Muscle of back (tissue), 11 donors: ENCODE data around the gene CRADD. TPM values are rescaled to one million over a fixed set of nuclear protein-coding genes. Genes with fewer than 3 reads are reported as not detected.
A peak's percentile ranks its signal among the peaks of the same experiment; 100 is the strongest.

ENCODE experiments used
- DNase-seq, 3 donors: peaks; one replicate each; pipeline versions ENCODE4 v3.0.0 to v3.0.0-alpha.2; 2013
- polyA plus RNA-seq, 10 donors: library from polyadenylated mRNA; unstranded; fragments of 120-200 nt; gene quantifications; one replicate each; pipeline ENCODE4 v1.2.1, GENCODE V29; 2013; ENCODE audit not compliant: insufficient read length in 10 of 10

Gene CRADD
- polyA plus RNA-seq, 10 donors, result 10.0 to 14.3 (median 12.4) TPM

DNA sequence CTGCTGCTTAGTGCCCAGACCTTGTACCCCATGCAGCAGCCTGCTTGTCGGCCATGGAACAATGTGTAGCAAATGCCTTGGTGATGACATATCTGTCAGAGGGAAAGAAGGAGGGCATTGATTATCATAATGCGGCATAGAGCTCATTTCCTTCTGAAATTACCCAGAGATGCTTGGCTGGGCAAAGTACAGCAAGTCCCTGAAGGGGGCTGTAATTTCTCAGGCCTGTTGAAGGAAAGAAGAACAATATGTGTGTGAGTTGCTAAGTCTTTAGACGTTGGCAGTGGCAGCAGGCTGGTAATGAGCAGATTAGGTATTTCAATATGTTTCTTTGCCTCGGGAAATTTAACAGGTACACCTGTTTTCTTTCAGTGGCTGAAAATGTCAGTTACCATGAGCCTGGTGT lies 128.6 kb downstream of the CRADD start:
- no peak for DNase-seq

DNA sequence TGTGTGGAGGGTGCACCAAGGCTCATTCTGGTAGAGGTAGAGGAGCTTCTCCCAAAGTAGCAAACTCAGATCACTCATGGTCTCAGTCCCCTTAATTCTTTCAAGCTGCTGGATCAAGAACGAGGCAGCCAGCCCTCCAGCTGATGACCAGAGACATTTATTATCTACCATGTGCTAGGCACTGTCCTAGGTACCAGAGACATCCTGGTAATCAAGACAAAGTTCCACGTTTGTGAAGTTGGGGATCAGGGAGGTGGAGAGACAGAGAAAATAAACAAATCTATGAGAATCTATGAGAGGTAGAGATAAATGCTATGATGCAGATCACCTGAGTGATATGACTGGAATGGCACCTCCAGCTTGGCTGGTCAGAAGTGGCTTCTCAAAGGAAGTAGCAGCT lies 130.2 kb downstream of the CRADD start:
- no peak for DNase-seq

DNA sequence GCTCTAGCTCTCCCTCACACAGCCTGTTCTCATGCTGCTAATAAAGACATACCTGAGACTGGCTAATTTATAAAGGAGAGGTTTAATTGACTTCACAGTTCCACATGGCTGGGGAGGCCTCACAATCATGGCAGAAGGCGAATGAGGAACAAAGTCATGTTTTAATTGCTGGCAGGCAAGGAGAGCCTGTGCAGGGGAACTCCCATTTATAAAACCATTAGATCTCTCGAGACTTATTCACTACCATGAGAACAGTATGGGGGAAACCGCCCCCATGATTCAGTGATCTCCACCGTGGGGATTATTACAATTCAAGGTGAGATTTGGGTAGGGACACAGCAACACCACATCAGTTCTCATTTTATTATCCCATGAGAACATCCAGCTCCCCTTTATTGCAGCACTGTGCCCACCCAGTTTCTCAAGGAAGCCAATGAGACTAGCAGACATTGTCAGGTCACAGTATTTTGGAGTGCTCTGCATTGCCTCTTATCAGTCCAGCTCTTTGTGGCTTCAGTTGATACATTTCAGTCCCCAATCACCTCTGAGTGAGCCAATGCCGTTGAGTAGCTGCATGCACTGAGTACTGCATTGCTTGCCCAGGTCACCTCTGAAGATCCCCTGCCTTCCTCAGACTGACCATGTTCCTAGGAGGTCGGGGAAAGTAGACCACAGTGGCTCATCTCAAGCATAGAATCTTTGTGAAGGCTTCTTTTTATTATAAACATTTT lies 131.2 kb downstream of the CRADD start:
- no peak for DNase-seq

DNA sequence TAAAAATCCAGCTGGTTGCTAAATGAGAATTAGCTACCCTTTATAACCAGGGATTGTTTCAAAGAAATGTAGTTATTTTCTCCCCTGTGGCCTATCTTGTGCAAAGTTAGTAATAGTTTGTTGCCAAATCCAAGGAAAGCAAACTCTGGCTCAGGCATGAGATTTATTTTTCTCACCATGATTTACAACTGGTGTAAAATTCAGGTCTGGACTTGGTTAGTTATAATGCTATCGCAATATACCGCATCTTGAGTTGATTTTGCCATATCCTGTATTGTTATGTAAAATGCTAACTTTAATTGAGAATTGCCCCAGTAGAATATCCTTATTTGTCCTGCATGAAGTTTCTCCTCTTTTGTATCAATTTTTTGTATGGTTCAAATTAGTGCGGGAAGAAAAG lies 135.5 kb downstream of the CRADD start:
- DNase-seq, result peak in 1 of 3 donors; percentile 48

DNA sequence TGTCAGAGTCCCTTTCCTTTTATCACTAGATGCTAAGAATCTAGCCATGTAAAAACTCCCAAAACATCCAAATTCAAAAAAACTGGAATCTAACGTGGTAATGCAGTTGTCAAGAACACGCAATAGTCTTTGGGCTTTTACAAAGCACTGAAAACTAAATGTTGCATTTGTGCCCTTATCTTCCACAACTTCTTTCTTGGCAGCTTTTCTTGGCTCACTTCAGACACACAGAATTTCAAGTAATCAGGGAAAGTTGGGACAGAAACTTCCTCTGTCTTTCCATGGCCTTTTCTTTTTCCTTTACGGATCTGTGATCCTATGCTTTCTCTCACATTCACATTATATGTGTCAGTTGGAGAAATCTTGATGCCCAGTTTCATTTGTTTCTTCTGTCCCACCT lies 136.0 kb downstream of the CRADD start:
- peak in 1 of 3 donors; percentile 63 for DNase-seq

DNA sequence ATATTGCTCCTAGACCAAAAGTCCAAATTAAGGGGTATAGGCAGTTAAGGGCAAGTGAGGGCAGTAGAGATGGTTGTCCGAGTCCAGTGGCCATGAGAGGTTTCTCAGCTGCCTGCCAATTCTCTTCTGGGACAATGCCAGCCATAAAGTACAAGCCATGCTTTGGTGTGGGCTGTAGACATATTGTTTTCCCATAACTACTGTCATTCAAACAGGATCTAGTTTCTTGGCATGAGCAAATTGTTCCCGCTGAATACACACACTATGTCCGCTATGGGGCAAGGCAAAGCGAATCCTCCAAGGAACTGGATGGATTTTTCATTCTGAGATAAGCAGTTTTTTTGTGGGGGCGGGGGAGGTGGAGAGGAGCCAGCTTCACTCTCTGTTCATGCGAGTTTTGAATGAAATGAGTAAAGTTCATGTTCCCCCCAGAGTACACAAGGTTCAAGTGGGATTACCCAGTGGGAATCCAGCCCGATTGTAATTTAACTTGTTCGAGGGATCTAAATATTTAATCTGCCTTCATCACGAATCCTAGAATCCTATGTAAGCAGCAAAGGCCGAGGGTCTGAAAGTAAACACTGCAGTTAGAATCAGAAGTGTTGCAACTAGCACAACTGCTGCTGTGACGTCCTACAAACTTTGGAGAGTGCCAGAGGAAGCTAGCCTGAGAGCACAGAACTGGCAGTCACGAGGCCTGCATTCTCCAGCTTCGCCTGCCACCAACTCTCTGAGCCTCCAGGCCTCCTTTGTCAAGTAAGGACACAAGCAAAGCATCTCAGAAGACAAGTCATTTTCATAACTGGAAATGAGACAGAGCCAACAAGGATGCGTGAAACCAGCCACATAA lies 137.0 kb downstream of the CRADD start:
- peak in 1 of 3 donors; percentile 79 for DNase-seq

DNA sequence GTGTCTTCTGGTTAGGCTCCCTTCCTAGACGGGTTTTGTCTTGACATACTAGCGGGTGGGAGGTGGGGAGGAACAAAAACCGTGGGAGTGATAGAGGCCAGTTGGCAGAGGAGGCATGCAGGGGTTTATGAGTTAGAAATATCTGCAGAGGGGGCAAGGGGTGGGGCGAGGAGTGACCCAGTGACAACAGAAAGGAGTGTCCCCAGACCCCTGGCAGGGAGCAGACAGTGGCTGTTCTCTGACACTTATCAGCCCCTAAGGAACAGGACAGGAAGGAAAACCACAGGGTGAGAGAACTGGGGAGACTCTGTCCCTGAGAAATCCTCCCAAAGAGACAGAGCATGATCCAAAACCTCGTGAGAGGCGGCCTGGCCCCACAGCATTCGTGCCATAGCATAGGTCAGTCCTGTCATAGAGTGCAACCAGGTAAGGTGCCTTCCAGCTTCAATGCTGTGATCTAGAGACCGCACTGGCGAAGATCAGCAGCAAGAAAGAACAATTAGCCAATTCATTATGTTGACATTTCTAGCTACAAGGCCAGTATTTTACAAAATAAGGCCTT lies 141.4 kb downstream of the CRADD start:
- DNase-seq, result no peak

DNA sequence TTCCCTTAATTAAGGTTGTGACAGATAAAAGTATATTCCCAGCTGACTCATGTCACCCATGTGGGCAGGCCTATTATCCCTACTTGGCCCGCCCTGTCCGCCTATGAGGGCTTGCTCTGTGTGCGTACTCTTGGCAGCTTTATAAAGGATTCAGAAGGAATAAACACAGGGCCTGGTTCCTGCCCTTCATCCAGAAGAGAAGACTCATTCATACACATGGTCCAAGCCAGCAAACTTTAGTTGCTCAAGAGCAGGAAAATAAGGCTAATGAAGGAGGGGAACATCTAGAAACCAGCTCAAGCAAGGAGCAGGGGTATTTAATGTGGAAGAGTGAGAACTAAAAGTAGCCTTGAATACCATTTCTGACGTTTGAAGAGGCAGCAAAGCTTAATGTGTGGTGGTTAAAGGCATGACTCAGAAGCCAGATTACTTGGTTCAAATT lies 141.9 kb downstream of the CRADD start:
- no peak for DNase-seq

DNA sequence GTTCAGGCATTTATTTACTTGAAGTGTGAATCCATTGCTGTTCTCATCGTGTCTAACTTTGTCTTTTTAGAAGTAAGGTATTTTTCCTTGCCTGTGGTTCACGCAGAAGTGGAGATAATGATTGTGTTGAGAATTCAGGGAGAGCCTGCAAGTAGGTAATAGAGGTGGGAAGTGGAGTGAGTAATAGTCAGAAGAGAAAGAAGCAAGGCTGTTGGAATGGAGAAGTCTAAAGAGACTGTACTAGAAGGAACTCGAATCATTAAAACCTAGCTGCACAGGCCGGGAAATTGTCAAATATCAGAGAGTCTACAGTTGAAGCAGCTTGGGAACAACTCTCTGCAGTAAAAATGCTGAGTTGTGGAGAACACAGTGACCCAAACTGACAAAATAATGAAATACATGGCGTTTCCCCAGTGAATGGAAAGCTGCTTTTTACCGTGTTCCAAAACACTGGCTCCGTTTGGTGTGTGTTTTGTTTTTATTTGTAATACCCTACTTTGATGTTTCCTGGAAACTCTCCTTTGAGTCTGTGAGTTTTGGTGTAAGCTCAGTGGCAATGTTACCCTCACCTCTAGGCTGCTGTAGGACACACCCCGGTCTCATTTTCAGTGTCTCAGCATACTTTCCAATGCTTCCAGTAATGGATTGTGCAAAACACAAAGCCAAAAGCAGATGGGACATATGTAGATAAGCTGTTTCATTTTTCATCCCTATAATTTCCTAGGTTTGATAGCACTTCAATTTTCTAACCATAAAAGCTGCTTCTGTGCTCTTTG lies 146.6 kb downstream of the CRADD start:
- DNase-seq, result peak in 1 of 3 donors; percentile 30

DNA sequence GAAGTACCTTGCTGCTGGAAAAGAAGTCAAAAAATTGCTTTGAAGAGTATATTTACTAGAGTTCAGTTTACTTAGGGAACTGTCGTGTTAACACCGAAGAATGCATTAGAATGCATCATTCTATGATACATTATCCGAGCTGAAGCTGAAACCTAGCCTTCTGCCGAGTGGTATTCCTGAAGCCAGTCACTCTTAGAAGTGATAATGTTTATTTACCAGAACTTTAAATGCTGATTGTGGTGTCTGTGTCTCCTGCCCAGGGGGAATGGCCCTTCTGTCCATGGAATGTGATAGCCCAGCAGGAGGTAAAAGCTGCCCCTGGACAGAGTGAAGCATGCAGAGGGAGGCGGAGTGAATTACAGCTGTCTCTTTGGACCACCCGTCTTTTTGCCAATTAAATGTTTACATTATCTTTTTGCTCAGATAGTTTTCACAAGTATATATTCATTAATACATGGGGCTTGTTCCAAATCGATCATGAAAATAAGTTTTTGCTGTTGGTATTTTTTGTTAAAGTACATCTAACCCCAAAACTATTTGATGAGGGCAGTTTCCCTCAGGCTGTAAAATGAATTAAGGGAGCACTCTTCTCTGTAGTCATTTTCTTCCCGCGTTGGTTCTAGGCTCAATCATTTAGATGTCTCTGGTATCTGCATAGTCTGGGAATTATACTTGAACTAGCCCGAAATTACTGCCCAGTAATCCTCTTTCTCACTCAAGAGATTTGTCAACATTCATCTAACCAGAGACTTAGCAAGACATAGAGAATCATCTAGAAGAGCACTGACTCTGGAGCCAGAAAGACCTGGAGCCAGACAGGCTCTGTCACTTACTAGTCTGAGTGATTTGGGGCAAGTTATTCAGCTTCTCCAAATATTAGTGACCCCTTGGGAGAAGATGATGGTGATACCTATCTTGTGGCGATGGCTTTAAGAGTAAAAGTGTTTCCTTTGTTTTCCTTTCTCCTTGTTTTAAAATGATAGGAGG lies 147.6 kb downstream of the CRADD start:
- DNase-seq, result no peak

DNA sequence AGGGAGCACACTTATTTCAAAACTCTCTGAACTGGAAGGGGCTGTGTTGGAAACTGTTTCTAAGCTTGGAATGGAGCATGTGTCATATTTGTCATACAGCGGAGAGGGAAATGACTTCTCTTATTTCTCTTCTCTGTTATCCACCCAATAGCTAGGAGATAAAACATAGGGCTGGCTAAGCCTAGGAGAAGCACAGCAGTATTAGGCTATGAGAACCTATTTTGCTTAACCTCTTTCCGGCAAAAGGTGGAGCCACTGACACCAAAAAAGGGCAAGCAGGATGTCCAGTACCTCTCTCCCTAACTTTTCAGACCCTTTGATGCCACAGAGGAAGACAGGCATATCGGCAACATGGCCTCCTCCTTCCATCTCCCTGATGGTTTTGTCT lies 148.3 kb downstream of the CRADD start:
- DNase-seq, result peak in 1 of 3 donors; percentile 72

DNA sequence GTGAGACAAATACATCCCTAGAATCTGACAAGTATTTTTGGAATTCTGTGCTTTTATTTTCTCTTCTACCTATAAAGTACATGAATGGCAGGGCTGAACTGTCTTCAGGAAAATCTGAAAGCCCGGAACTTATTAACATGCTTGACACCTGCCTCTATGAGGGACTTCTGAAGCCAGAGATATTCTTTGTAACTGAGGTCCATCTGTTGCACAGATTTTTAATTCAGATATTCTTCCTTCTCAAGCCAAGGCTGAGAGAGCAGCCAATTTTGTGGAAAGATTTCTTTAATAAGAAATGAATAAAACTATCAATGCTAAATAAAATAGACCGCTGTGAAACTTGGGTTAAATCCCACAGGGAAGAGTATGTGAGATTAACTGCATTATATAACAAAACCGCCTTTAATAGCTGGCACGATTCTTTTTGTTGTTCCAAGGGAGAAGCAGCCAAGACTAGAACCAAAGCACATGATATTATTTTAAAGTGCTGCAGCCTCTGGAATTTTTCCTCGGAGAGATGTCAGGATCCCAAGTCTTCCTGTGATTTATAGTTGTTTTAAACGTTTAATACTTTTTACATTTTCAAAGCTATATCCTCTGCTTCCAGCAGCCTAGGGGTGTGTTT lies 148.9 kb downstream of the CRADD start:
- peak; percentile 86 to 93 (median 87) for DNase-seq

DNA sequence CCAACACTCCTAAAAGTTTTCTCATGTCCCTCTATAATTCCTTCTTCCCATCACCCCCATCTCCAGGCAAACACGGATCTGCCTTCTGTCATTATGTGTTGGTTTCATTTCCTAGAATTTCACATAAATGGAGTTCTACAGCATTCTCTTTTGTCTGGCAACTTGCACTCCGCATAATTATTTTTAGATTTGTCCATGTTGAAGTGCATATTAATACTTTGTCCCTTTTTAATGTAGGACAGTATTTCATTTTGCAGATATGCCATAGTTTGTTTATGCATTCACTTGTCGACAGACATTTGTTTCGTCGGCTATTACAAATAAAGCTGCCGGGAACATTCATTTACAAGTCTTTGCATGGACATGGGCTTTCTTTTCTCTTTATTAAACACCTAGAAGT lies 150.0 kb downstream of the CRADD start:
- no peak for DNase-seq

DNA sequence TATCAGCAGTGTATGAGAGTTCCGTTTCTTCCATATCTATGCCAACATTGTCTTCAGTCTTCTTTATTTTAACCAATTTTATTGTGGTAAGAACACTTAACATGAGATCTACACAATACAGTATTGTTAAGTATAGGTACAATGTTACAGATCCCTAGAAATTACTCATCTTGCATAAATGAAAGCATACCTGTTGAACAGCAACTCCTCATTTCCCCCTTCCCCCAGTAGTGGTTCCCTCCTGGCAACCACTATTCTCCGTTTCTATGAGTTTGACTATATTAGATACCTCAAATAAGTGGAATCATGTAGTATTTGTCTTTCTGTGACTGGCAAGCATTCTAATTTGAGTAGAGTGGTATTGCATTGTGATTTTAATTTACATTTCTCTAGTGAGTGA lies 150.5 kb downstream of the CRADD start:
- no peak for DNase-seq

DNA sequence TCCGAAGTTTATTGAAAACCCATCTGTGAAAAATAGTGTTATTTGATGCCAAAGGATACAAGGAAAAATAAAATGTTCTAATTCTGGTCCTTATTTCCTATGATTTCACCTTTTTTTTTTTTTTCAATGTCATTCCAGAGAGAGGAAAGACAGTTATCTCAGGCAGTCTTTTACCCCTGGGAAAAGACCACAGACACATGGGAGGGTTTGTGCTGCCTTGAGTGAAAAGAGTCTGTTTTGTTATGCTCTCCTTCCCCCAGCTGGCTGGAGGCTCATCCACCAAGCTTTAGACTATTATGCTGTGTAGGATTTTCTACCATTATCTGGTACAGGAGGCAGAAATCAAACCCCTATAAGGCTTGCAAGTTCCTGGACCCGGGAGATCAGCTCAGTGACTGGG lies 151.8 kb downstream of the CRADD start:
- peak in 1 of 3 donors; percentile 67 for DNase-seq

DNA sequence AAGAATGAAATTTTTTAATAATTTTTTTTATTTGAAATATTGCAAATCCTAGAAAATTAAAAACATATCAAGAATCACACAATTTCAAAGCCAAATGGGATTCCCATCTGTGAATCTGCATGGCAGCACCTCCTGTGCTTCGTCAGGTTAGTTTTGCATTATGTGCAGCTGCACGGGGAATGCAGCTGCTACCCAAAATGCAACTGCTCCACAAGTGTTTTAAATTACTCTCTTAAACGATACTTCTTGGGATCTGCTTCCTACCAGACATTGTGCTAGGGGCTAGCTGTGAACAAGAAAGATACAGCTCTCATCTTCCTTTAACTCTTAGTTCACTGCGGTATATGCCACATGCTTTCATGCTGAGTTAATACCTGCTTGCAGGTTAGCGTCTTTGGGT lies 154.2 kb downstream of the CRADD start:
- no peak for DNase-seq

DNA sequence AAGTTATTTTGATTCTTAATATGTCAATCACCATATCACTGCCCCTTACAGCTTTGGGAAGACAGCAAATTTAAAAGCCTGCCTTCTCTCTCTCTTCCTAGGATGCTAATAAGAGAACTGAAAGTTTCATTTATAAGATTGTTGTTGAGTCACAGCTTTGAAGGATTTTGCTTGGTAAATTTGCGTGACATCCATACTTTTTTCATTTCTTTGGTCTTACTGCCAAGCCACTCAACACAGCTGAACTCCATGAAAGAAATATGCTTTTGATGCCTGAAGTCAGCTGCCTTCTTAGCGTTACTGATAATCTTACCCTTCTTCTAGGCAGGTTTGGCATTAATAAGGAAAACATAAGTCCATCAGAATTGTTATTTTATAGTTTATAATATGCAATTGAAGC lies 155.0 kb downstream of the CRADD start:
- DNase-seq, result no peak

DNA sequence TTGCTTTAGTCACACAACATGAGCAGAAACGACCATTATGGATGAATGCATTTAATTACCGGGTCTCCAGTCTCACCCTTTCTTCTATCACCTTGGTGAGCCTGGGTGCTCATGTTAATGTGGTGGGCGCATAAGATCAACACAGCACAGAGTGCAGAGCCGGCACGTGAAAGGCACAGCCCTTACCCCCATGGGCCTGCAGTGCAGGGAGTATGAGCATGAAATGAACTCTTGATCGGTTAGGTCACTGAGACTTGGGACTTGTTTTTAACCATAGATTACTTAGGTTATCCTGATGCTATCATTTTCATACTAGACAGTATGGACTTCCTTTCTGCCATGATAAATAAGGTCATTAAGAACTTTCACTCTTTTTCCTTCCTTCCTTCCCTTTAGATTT lies 156.8 kb downstream of the CRADD start:
- DNase-seq, result no peak

DNA sequence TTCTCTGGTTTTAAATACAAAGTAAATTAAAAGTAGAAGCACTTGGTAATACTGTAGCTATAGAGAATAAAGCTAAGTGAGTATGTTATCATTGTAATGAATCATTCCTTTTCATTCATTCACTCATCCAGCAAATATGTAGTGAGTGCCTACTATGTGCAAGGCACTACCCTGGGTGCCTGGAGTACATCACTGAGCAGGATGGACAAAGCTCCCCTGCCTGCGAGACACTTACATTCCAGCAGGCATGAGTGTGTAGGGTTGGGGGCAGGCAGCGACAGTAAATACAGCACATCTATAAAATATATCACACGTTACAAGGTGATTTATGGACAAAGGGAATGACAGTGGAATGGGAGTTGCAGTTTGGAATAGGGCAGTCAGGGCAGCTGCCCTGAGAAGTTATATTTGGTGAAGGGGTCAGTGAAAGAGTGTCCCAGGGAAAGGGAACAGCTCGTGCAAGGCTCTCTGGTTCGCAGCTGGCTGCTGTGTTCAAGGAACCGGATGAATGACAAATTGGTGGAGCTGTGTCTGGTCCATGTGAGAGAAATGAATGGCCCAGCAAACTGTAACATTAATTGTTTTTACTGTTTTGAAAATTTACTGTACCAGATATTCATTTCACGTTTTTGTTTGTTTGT lies 159.6 kb downstream of the CRADD start:
- no peak for DNase-seq

DNA sequence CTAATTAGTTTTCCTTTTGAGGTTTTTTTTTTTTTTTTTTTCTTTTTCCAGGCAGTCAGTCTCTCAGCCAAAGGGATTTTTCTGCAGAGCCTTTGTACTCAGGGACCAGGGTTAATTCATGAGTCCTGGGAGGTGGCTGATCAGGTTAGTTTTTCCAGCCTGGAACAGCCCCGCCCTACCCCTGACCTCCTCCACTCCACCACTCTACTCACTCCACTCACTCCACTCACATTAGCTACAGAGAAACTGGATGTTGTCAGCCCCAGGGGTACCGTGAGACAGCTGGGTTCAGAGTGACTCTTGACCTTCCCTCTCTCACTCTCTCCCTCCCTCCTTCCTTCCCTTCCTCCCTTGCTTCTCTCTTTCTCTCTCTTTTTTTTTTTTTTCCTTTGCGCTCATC lies 161.0 kb downstream of the CRADD start:
- DNase-seq, result no peak
